Testis (tissue), 2 donors: ENCODE data around the gene GLI3.

Source experiments
- CTCF ChIP-seq, 3 experiments: fragments of 450-650 bp in 2 of 3; fragments of 200-600 bp in 1 of 3; sonication (generic) in 1 of 3; IDR thresholded peaks; one replicate each; pipeline ENCODE4 v1.5.1; 2016 to 2019; ENCODE audit warnings: antibody characterized with exemption in 3 of 3, mild to moderate bottlenecking in 2 of 3, moderate library complexity in 1 of 3
- POLR2A ChIP-seq: fragments of 450-650 bp; IDR thresholded peaks from one replicate; pipeline ENCODE4 v1.6.1; 2017; ENCODE audit warnings: antibody characterized with exemption, mild to moderate bottlenecking, moderate library complexity

- TF ChIP-seq POLR2A (no peak), CTCF (IDR thresholded peaks at IDR 0.05) (no peak)
Measured at GRCh38 chr7:41928781-41929180, 308.2 kb downstream of the GLI3 start.
